Ovary (tissue), 9 donors: ENCODE results near the gene SLC27A3. TPM values are rescaled to one million over a fixed set of nuclear protein-coding genes. Genes with fewer than 3 reads are reported as not detected.

Source experiments
- DNase-seq, 5 donors: peaks; one replicate each; pipeline ENCODE4 v3.0.0-alpha.2; 2019 to 2020
- H3K27ac ChIP-seq, 2 donors: fragments of 200-600 bp; one replicate each; pipeline versions ENCODE4 v1.5.1 to v1.8.0; 2019 to 2022
- H3K27me3 ChIP-seq: fragments of 200-600 bp; one replicate; pipeline ENCODE4 v1.8.0; 2022
- H3K36me3 ChIP-seq: fragments of 200-600 bp; sonication (generic); one replicate; pipeline ENCODE4 v1.5.1; 2019
- H3K4me1 ChIP-seq: one replicate; pipeline ENCODE4 v1.8.1; 2013; ENCODE audit warnings: mild to moderate bottlenecking, moderate library complexity; ENCODE audit not compliant: insufficient read depth
- H3K4me3 ChIP-seq: fragments of 200-600 bp; sonication (generic); one replicate; pipeline ENCODE4 v1.5.1; 2017
- H3K9me3 ChIP-seq, 2 donors: fragments of 200-600 bp in 1 of 2; sonication (generic) in 1 of 2; one replicate each; pipeline versions ENCODE4 v1.5.1 to v1.8.1; 2013 to 2019; ENCODE audit warnings: mild to moderate bottlenecking in 1 of 2, moderate library complexity in 1 of 2
- EP300 ChIP-seq: sonication (generic); formaldehyde crosslinking; IDR thresholded peaks from one replicate; pipeline ENCODE4 v1.6.1; 2017; ENCODE audit warnings: antibody characterized with exemption
- POLR2A ChIP-seq: fragments of 450-650 bp; IDR thresholded peaks from one replicate; pipeline ENCODE4 v1.6.1; 2017; ENCODE audit warnings: antibody characterized with exemption, mild to moderate bottlenecking, moderate library complexity
- WGBS, 3 donors: extraction: QIAGEN DNeasy Blood & Tissue Kit in 1 of 3; methylation state at CpG; one replicate each; pipeline versions ENCODE4 v1.1.5 to v1.1.7; 2013 to 2017; 5-methylcytosine and 5-hydroxymethylcytosine counted together
- intact Hi-C, 4 donors: fragments of 100-400 bp; cut with DNase I; formaldehyde crosslinking; loops; one replicate each; pipeline versions ENCODE4 v1.11.0 to v1.15.1; 2022 to 2023
- polyA plus RNA-seq, 2 donors: library from polyadenylated mRNA; stranded (reverse); fragments of 200-250 nt in 1 of 2; fragments of 350-450 nt in 1 of 2; fragmentation: Illumina TruSeq in 1 of 2; extraction: RNeasy Lipid Tissue Mini Kit (QIAGEN cat#74804) in 1 of 2; gene quantifications; one replicate each; pipeline ENCODE4 v1.2.3, GENCODE V29; 2013 to 2014
- total RNA-seq, 7 donors: library from RNA; depleted of rRNA in 2 of 7; stranded (reverse); fragments of >200 nt in 2 of 7; fragmentation: NEBNext Ultra II Directional in 3 of 7; extraction: Animal tissue kit (Norgen Biotek cat#: 25700) in 3 of 7; gene quantifications; one replicate each; pipeline versions ENCODE4 v1.1.0 to v1.2.4, GENCODE V29; 2016 to 2023
- TF ChIP-seq, protein P1 (sequence below), 3 donors: fragments of 450-650 bp in 2 of 3; fragments of 200-600 bp in 1 of 3; IDR thresholded peaks; one replicate each; pipeline versions ENCODE4 v1.5.1 to v1.8.0; 2016 to 2022; ENCODE audit warnings: antibody characterized with exemption in 3 of 3, mild to moderate bottlenecking in 1 of 3
- donor health status: DM: no; HTN: no; CAD: no; lungs with moderate emphysema.
- donor health status: DM: no; HTN: no; CAD: no.
- donor health status: Bipolar disorder and iron deficiency.
- donor health status: DM: yes; HTN: yes; CAD: no.
- donor health status: DM: no; HTN: no; CAD: no.
- donor health status: DM: yes; HTN: yes; CAD: no.

SLC27A3 gene
- total and polyA plus RNA-seq, 9 donors, result 9.5 to 50.9 (median 31.1) TPM

DNA sequence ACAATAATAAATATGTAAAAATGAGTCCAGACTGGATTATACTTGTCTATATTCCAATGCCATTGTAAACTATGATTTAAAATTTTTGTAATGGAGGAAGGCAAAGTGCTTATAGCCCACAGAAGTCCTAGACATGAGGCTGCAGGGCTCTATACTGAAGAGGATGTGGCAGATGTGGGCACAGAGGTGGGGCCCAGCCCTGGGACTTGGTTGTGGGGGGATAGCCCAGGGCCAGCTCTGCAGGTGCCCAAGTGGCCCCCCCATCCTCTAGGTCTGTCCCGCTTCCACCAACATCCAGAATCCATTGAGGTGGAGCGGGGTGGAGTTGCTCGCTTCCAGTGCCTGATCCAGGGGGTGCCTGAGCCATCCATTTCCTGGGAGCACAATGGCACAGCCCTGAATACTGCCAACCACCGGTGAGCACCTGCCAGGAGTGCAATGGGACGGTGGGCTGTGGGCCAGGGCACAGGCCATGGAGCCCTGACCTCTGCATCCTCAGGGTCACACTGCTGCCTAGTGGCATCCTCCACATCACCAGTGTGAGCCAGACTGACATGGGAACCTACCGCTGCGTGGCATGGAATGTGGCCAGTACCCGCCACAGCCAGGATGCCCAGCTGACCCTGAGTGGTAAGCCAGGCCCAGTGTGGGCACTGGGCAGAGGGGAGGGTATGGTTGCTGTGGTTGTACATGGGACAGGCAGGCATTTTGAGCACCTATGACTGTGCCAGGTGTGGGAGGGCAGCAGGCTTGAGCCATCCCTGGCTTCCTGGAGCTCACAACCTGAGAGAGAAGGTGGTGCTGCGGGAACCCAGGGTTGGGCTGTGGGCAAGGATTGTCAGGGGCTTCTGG is 21.0 kb downstream of the SLC27A3 start:
- WGBS, 3 donors, result 77 to 97% (median 81%) methylated on average over 9 of the region's 9 CpGs
- H3K27ac ChIP-seq, result no peak overlapping the region
- H3K27me3 ChIP-seq, result no peaks in the 10 kb centered on the region
- peak in 3 of 5 donors; percentile 10 to 31 (median 23) for DNase-seq
- H3K9me3 ChIP-seq, result no peaks in the 10 kb centered on the region
- H3K36me3 ChIP-seq, result no peaks in the 10 kb centered on the region
- no peaks in the 10 kb centered on the region for H3K4me1 ChIP-seq
- intact Hi-C loops, result loop anchor here (2.0 to 10.0 kb wide), 6 partner anchors 149 to 189 kb away; partner anchors contain the start of genes DENND4B (in 2 of the 4), RAB13 (in 2 of the 4) and CRTC2 (in 1 of the 4)
- no peak overlapping the region for H3K4me3 ChIP-seq
- TF ChIP-seq EP300 (no peak), POLR2A (no peak)
- TF ChIP-seq, protein P1, sequence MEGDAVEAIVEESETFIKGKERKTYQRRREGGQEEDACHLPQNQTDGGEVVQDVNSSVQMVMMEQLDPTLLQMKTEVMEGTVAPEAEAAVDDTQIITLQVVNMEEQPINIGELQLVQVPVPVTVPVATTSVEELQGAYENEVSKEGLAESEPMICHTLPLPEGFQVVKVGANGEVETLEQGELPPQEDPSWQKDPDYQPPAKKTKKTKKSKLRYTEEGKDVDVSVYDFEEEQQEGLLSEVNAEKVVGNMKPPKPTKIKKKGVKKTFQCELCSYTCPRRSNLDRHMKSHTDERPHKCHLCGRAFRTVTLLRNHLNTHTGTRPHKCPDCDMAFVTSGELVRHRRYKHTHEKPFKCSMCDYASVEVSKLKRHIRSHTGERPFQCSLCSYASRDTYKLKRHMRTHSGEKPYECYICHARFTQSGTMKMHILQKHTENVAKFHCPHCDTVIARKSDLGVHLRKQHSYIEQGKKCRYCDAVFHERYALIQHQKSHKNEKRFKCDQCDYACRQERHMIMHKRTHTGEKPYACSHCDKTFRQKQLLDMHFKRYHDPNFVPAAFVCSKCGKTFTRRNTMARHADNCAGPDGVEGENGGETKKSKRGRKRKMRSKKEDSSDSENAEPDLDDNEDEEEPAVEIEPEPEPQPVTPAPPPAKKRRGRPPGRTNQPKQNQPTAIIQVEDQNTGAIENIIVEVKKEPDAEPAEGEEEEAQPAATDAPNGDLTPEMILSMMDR (IDR thresholded peaks at IDR 0.05), result no peak

DNA sequence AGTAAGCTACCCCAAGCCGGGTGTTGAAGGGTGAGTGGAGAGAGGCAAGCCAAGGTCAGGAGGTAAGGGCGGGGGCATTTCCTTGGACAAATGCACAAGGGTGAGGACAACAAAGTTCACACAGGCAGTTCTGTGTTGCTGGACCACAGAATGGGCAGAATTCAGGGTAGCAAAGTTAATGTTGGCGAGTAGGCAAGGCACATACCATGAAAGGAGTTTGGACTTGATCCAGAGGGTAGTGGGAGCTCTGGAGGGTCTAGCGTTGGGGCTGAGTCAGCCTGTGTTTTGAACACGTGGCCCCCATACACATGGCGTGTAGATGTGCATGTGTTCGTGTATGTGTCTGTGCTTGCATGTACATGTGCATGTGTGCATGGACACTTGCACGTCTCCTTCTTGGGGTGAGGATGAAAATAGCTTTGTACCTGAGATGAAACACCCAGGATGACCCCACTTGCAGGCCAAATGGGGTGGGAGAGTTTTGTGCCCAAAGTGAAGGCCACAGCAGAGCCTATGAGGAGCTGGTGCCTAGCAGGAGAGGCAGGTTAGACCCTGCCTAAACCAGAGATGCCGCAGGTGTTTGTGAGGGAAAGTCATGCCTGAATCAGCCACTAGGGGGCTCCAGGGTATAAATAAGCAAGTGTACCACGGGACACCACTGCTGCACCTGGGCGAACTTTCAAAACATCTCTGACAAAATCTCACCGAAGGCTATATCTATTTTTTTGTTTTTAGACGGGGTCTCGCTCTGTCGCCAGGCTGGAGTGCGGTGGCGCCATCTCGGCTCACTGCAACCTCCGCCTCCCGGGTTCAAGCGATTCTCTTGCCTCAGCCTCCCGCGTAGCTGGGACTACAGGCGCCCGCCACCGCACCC is 21.8 kb downstream of the SLC27A3 start:
- Histone ChIP-seq H3K36me3 (no peaks in the 10 kb centered on the region), H3K4me3 (no peak overlapping the region), H3K27ac (no peak overlapping the region), H3K9me3 (no peaks in the 10 kb centered on the region), H3K27me3 (no peaks in the 10 kb centered on the region), H3K4me1 (no peaks in the 10 kb centered on the region)
- intact Hi-C loops, result loop anchor here (2.0 to 10.0 kb wide), 6 partner anchors 148 to 188 kb away; partner anchors contain the start of genes DENND4B (in 2 of the 4), RAB13 (in 2 of the 4) and CRTC2 (in 1 of the 4)
- WGBS, 3 donors, result 49 to 58% (median 52%) methylated on average over 26 of the region's 26 CpGs
- TF ChIP-seq, protein P1 (IDR thresholded peaks at IDR 0.05), result peak; percentile 79 to 83 (median 81)
- TF ChIP-seq EP300, result no peak
- peak; percentile 72 to 88 (median 79) for DNase-seq

DNA sequence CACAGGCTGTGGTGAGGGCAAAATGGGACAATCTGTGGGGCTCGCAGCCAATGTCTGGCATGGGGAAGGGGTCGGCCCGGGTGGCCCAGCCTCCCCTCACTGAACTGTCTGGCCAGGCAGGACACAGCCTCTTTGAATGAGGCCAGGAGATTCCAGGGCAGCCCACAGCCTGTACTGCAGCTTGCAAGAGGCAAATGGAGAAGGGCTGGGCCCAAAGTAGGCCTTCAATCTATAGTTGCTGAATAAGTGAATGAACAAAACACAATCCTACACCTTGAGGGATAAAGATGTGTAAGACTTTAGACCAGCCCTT is 23.2 kb downstream of the SLC27A3 start:
- DNase-seq, result peak in 1 of 5 donors; percentile 12
- intact Hi-C loops, result loop anchor here (5.0 to 10.0 kb wide), 5 partner anchors 146 to 186 kb away; partner anchors contain the start of genes DENND4B (in 2 of the 4), RAB13 (in 2 of the 4) and CRTC2 (in 1 of the 4)
- Histone ChIP-seq H3K36me3 (no peaks in the 10 kb centered on the region), H3K4me3 (no peak overlapping the region), H3K9me3 (no peaks in the 10 kb centered on the region), H3K27me3 (no peaks in the 10 kb centered on the region), H3K4me1 (no peaks in the 10 kb centered on the region), H3K27ac (no peak overlapping the region)
- TF ChIP-seq POLR2A (no peak), EP300 (no peak)
- TF ChIP-seq, protein P1 (IDR thresholded peaks at IDR 0.05), result no peak
- WGBS, 3 donors, result 58 to 73% (median 63%) methylated on average over 3 of the region's 3 CpGs

DNA sequence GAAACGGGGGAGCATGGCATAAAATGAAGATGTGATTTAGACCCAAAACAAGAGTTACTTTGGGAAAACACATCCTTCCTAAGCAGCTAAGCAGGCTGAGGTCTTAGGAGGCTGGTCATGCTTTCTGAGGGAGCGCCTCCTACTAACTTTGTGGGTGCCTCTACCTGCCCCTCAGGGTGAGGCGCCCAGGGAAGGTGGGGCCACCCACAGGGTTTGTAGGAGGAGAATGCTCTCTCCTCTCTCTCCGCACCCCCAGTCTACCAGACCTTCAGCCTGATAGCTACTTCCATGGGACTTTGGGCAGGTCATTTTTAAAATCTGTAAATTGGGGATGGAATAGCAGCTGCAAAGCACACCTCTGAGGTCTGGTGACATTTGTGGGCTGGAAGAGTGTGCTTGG is 23.8 kb downstream of the SLC27A3 start:
- intact Hi-C loops, result loop anchor here (5.0 to 10.0 kb wide), 5 partner anchors 146 to 186 kb away; partner anchors contain the start of genes DENND4B (in 2 of the 4), RAB13 (in 2 of the 4) and CRTC2 (in 1 of the 4)
- H3K9me3 ChIP-seq, result no peaks in the 10 kb centered on the region
- H3K4me1 ChIP-seq, result no peaks in the 10 kb centered on the region
- peak in 1 of 5 donors; percentile 9 for DNase-seq
- TF ChIP-seq, protein P1 (IDR thresholded peaks at IDR 0.05), result no peak
- TF ChIP-seq POLR2A (no peak), EP300 (no peak)
- no peak overlapping the region for H3K27ac ChIP-seq
- WGBS, 3 donors, result 84 to 91% (median 90%) methylated on average over 4 of the region's 4 CpGs
- no peak overlapping the region for H3K4me3 ChIP-seq
- H3K36me3 ChIP-seq, result no peaks in the 10 kb centered on the region
- no peaks in the 10 kb centered on the region for H3K27me3 ChIP-seq
